T-helper 2 cell treated with Interferon-gamma antibody and Interleukin-4, amounts not matched to agents 5 μg/mL and 100 μg/mL, for 36 hours (primary cell): Measurements from ENCODE around the gene RGS8.

Source experiments
- DNase-seq: peaks from one replicate; pipeline ENCODE4 v3.0.0; 2021; ENCODE audit warnings: low spot score
- H3K27ac Mint-ChIP-seq: one replicate; pipeline ENCODE4 v1.8.0; 2021; ENCODE audit warnings: mild to moderate bottlenecking, mixed read lengths
- H3K27me3 Mint-ChIP-seq: one replicate; pipeline ENCODE4 v1.8.0; 2021; ENCODE audit warnings: low read depth, mixed read lengths
- H3K36me3 Mint-ChIP-seq: one replicate; pipeline ENCODE4 v1.8.0; 2021; ENCODE audit warnings: low read depth, mixed read lengths
- H3K4me1 Mint-ChIP-seq: one replicate; pipeline ENCODE4 v1.8.0; 2021; ENCODE audit warnings: low read depth, mixed read lengths
- H3K4me3 Mint-ChIP-seq: one replicate; pipeline ENCODE4 v1.8.0; 2022; ENCODE audit warnings: mild to moderate bottlenecking, moderate library complexity, mixed read lengths
- H3K9me3 Mint-ChIP-seq: one replicate; pipeline ENCODE4 v1.8.0; 2021; ENCODE audit warnings: mixed read lengths

Gene RGS8

GRCh38 chr1:182684116-182684828 is at the start of gene RGS8:
TSS of gene RGS8 (minus strand) at chr1:182684587. CDS start at chr1:182669649, 14,938 bp downstream.
- DNase-seq = no peak
- Mint-ChIP-seq H3K36me3 (no peaks in the 10 kb centered on the region), H3K9me3 (no peaks in the 10 kb centered on the region), H3K4me3 (no peak within 1 kb of the TSS), H3K27ac (no peak within 1 kb of the TSS), H3K4me1 (peaks cover 14% of the 10 kb centered on the region), H3K27me3 (peaks cover 21% of the 10 kb centered on the region)

- DNase-seq = no peak
- Mint-ChIP-seq H3K4me3 (no peak overlapping the region), H3K27me3 (peaks cover 30% of the 10 kb centered on the region), H3K36me3 (no peaks in the 10 kb centered on the region), H3K9me3 (no peaks in the 10 kb centered on the region), H3K27ac (no peak overlapping the region), H3K4me1 (peaks cover 1% of the 10 kb centered on the region)
Observed at GRCh38 chr1:182731852-182732575, 47.6 kb upstream of the RGS8 start.

GRCh38 chr1:182726912-182727311 is 42.5 kb upstream of the RGS8 start:
- Mint-ChIP-seq H3K4me1 (no peaks in the 10 kb centered on the region), H3K36me3 (no peaks in the 10 kb centered on the region), H3K27ac (no peak overlapping the region), H3K9me3 (no peaks in the 10 kb centered on the region), H3K4me3 (no peak overlapping the region), H3K27me3 (peaks cover 25% of the 10 kb centered on the region)
- DNase-seq = no peak

- H3K9me3 Mint-ChIP-seq = no peaks in the 10 kb centered on the region
- H3K27me3 Mint-ChIP-seq = peaks cover 14% of the 10 kb centered on the region
- H3K36me3 Mint-ChIP-seq = no peaks in the 10 kb centered on the region
- peaks cover under 1% of the 10 kb centered on the region for H3K4me1 Mint-ChIP-seq
- no peak for DNase-seq
- H3K4me3 Mint-ChIP-seq = no peak overlapping the region
- H3K27ac Mint-ChIP-seq = no peak overlapping the region
Observed at GRCh38 chr1:182725259-182726255, 41.2 kb upstream of the RGS8 start.

GRCh38 chr1:182724215-182724614 is 39.8 kb upstream of the RGS8 start:
- H3K36me3 Mint-ChIP-seq = no peaks in the 10 kb centered on the region
- H3K4me3 Mint-ChIP-seq = no peak overlapping the region
- no peak overlapping the region for H3K27ac Mint-ChIP-seq
- peaks cover 8% of the 10 kb centered on the region for H3K27me3 Mint-ChIP-seq
- DNase-seq = no peak
- H3K9me3 Mint-ChIP-seq = no peaks in the 10 kb centered on the region
- H3K4me1 Mint-ChIP-seq = peaks cover 3% of the 10 kb centered on the region

- H3K27me3 Mint-ChIP-seq = peaks cover 2% of the 10 kb centered on the region
- H3K4me3 Mint-ChIP-seq = no peak overlapping the region
- no peak for DNase-seq
- no peaks in the 10 kb centered on the region for H3K9me3 Mint-ChIP-seq
- H3K27ac Mint-ChIP-seq = no peak overlapping the region
- H3K36me3 Mint-ChIP-seq = no peaks in the 10 kb centered on the region
- peaks cover 3% of the 10 kb centered on the region for H3K4me1 Mint-ChIP-seq
Observed at GRCh38 chr1:182723200-182723599, 38.8 kb upstream of the RGS8 start.

GRCh38 chr1:182721525-182721924 is 37.1 kb upstream of the RGS8 start:
- no peaks in the 10 kb centered on the region for H3K9me3 Mint-ChIP-seq
- H3K27ac Mint-ChIP-seq = no peak overlapping the region
- H3K4me3 Mint-ChIP-seq = no peak overlapping the region
- no peaks in the 10 kb centered on the region for H3K36me3 Mint-ChIP-seq
- H3K27me3 Mint-ChIP-seq = no peaks in the 10 kb centered on the region
- H3K4me1 Mint-ChIP-seq = peaks cover 17% of the 10 kb centered on the region
- no peak for DNase-seq

GRCh38 chr1:182720463-182720862 is 36.1 kb upstream of the RGS8 start:
- H3K27me3 Mint-ChIP-seq = no peaks in the 10 kb centered on the region
- H3K36me3 Mint-ChIP-seq = no peaks in the 10 kb centered on the region
- H3K4me3 Mint-ChIP-seq = no peak overlapping the region

GRCh38 chr1:182719553-182719952 is 35.2 kb upstream of the RGS8 start:
- Mint-ChIP-seq H3K27ac (no peak overlapping the region), H3K27me3 (no peaks in the 10 kb centered on the region), H3K4me3 (no peak overlapping the region), H3K4me1 (peaks cover 18% of the 10 kb centered on the region), H3K36me3 (no peaks in the 10 kb centered on the region), H3K9me3 (no peaks in the 10 kb centered on the region)
- no peak for DNase-seq

More at GRCh38 chr1:182720463-182720862, 36.1 kb upstream of the RGS8 start:
- DNase-seq = no peak
- no peak overlapping the region for H3K27ac Mint-ChIP-seq
- H3K4me1 Mint-ChIP-seq = peaks cover 18% of the 10 kb centered on the region
- H3K9me3 Mint-ChIP-seq = no peaks in the 10 kb centered on the region

GRCh38 chr1:182718311-182718710 is 33.9 kb upstream of the RGS8 start:
- Mint-ChIP-seq H3K4me3 (no peak overlapping the region), H3K4me1 (peaks cover 25% of the 10 kb centered on the region), H3K27ac (no peak overlapping the region), H3K27me3 (no peaks in the 10 kb centered on the region), H3K9me3 (no peaks in the 10 kb centered on the region), H3K36me3 (no peaks in the 10 kb centered on the region)
- no peak for DNase-seq

GRCh38 chr1:182716740-182717720 is 32.6 kb upstream of the RGS8 start:
- Mint-ChIP-seq H3K4me3 (no peak overlapping the region), H3K36me3 (no peaks in the 10 kb centered on the region), H3K27ac (no peak overlapping the region), H3K4me1 (peaks cover 25% of the 10 kb centered on the region), H3K9me3 (no peaks in the 10 kb centered on the region), H3K27me3 (no peaks in the 10 kb centered on the region)
- DNase-seq = no peak

GRCh38 chr1:182715531-182715930 is 31.1 kb upstream of the RGS8 start:
- Mint-ChIP-seq H3K4me1 (peaks cover 24% of the 10 kb centered on the region), H3K27ac (no peak overlapping the region), H3K9me3 (no peaks in the 10 kb centered on the region), H3K4me3 (no peak overlapping the region), H3K27me3 (no peaks in the 10 kb centered on the region), H3K36me3 (no peaks in the 10 kb centered on the region)
- DNase-seq = no peak

GRCh38 chr1:182714546-182714945 is 30.2 kb upstream of the RGS8 start:
- DNase-seq = no peak
- Mint-ChIP-seq H3K9me3 (no peaks in the 10 kb centered on the region), H3K36me3 (no peaks in the 10 kb centered on the region), H3K27me3 (no peaks in the 10 kb centered on the region), H3K4me1 (peaks cover 24% of the 10 kb centered on the region), H3K4me3 (no peak overlapping the region), H3K27ac (no peak overlapping the region)
